ENCODE results near the gene FOSB. TPM values are rescaled to one million over a fixed set of nuclear protein-coding genes. Genes with fewer than 3 reads are reported as not detected.

FOSB gene
- polyA plus RNA-seq, 1 donor from 2014 or later, result 2.1 TPM

GRCh38 chr19:45477713-45478453 lies 10.1 kb downstream of the FOSB start:
- Histone ChIP-seq H3F3A (ENCODE audit: insufficient read depth, low read length, poor library complexity, severe bottlenecking) (no peaks in the 10 kb centered on the region), H3K79me2 (replicated peaks; ENCODE audit: insufficient read depth, low read length) (no peaks in the 10 kb centered on the region), H3K4me3 (ENCODE audit: low read length) (peak overlapping the region; percentile 69), H3K36me3 (ENCODE audit: insufficient read depth, low read length) (no peaks in the 10 kb centered on the region), H3K27ac (ENCODE audit: low read length) (peak overlapping the region; percentile 82), H4K20me1 (ENCODE audit: insufficient read depth) (no peaks in the 10 kb centered on the region), H3K9ac (ENCODE audit: low read length) (peak overlapping the region; percentile 68), H3K27me3 (ENCODE audit: insufficient read depth, low read depth, low read length) (peaks cover 7% of the 10 kb centered on the region), H3K4me2 (ENCODE audit: low read length) (peak overlapping the region; percentile 66), H3K9me2 (ENCODE audit: insufficient read depth, low read length) (no peaks in the 10 kb centered on the region), H2AFZ (ENCODE audit: low read depth, low read length) (no peak overlapping the region), H3K9me3 (ENCODE audit: low read length) (no peaks in the 10 kb centered on the region)
- TF ChIP-seq EP300 (conservative IDR thresholded peaks at IDR 0.05; ENCODE audit: poor library complexity, severe bottlenecking) (peak; percentile 22), CTCF (IDR thresholded peaks at IDR 0.05; ENCODE audit: poor library complexity, severe bottlenecking) (no peak)

GRCh38 chr19:45478454-45479238 lies 10.8 kb downstream of the FOSB start:
- Histone ChIP-seq H2AFZ (ENCODE audit: low read depth, low read length) (peak overlapping the region; percentile 29), H3K4me2 (ENCODE audit: low read length) (peak overlapping the region; percentile 66), H3K9me3 (ENCODE audit: low read length) (no peaks in the 10 kb centered on the region), H3K27me3 (ENCODE audit: insufficient read depth, low read depth, low read length) (no peaks in the 10 kb centered on the region), H3K27ac (ENCODE audit: low read length) (peak overlapping the region; percentile 82), H3K9ac (ENCODE audit: low read length) (peak overlapping the region; percentile 68), H3F3A (ENCODE audit: insufficient read depth, low read length, poor library complexity, severe bottlenecking) (no peaks in the 10 kb centered on the region), H3K36me3 (ENCODE audit: insufficient read depth, low read length) (no peaks in the 10 kb centered on the region), H3K79me2 (replicated peaks; ENCODE audit: insufficient read depth, low read length) (no peaks in the 10 kb centered on the region), H4K20me1 (ENCODE audit: insufficient read depth) (no peaks in the 10 kb centered on the region), H3K4me3 (ENCODE audit: low read length) (peak overlapping the region; percentile 69), H3K9me2 (ENCODE audit: insufficient read depth, low read length) (no peaks in the 10 kb centered on the region)
- TF ChIP-seq RAD21 (conservative IDR thresholded peaks at IDR 0.05) (peak; percentile 91), REST (IDR thresholded peaks at IDR 0.05; ENCODE audit: borderline replicate concordance) (no peak), TAF1 (IDR thresholded peaks at IDR 0.05; ENCODE audit: low read depth) (no peak), EP300 (conservative IDR thresholded peaks at IDR 0.05; ENCODE audit: poor library complexity, severe bottlenecking) (no peak), MXI1 (conservative IDR thresholded peaks at IDR 0.05; ENCODE audit: poor library complexity, severe bottlenecking) (peak; percentile 44), POLR2AphosphoS5 (IDR thresholded peaks at IDR 0.05) (peak; percentile 58), EZH2 (IDR thresholded peaks at IDR 0.05; ENCODE audit: borderline replicate concordance, insufficient read depth, low read length, poor library complexity, severe bottlenecking) (no peak), SMC3 (conservative IDR thresholded peaks at IDR 0.05; ENCODE audit: poor library complexity) (peak; percentile 94), CTCF (IDR thresholded peaks at IDR 0.05; ENCODE audit: poor library complexity, severe bottlenecking) (peak; percentile 96)
